ENCODE measurements around the gene SIGLEC5. TPM values are rescaled to one million over a fixed set of nuclear protein-coding genes. Genes with fewer than 3 reads are reported as not detected.

SIGLEC5 gene
- total RNA-seq, 4 donors from 2014 or later: 0.72 to 0.76 TPM; not detected in 2

DNA sequence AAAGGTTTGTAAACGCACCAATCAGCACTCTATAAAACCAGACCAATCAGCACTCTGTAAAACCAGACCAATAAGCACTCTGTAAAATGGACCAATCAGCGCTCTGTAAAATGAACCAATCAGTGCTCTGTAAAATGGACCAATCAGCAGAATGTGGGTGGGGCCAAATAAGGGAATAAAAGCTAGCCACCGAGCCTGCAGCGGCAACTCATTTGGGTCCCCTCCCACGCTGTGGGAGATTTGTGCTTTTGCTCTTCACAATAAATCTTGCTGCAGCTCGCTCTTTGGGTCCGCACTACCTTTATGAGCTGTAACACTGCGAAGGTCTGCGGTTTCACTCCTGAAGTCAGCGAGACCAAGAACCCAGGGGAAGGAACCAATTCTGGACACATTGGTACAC, 31.1 kb downstream of the SIGLEC5 start:
- no peak for DNase-seq (ENCODE audit: low spot score in 2 of 2)
- H3K4me3 ChIP-seq (ENCODE audit: low read depth, poor library complexity, severe bottlenecking): no peak overlapping the region
- TF ChIP-seq, protein P1, sequence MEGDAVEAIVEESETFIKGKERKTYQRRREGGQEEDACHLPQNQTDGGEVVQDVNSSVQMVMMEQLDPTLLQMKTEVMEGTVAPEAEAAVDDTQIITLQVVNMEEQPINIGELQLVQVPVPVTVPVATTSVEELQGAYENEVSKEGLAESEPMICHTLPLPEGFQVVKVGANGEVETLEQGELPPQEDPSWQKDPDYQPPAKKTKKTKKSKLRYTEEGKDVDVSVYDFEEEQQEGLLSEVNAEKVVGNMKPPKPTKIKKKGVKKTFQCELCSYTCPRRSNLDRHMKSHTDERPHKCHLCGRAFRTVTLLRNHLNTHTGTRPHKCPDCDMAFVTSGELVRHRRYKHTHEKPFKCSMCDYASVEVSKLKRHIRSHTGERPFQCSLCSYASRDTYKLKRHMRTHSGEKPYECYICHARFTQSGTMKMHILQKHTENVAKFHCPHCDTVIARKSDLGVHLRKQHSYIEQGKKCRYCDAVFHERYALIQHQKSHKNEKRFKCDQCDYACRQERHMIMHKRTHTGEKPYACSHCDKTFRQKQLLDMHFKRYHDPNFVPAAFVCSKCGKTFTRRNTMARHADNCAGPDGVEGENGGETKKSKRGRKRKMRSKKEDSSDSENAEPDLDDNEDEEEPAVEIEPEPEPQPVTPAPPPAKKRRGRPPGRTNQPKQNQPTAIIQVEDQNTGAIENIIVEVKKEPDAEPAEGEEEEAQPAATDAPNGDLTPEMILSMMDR (IDR thresholded peaks at IDR 0.05): no peak
- TF ChIP-seq POLR2A (IDR thresholded peaks at IDR 0.05): no peak
- 95 to 96% methylated on average over 10 of the region's 10 CpGs for WGBS, 2 donors
- intact Hi-C loops (cut with DNase I; ENCODE audit: low total_unique reads): no loop called here

GRCh38 chr19:51598159-51598915, 31.9 kb downstream of the SIGLEC5 start:
- intact Hi-C loops (cut with DNase I; ENCODE audit: low total_unique reads): no loop called here
- 89 to 95% methylated on average over 31 of the region's 31 CpGs for WGBS, 2 donors

GRCh38 chr19:51595190-51596175, 34.7 kb downstream of the SIGLEC5 start:
- TF ChIP-seq, protein P1 (IDR thresholded peaks at IDR 0.05): no peak
- TF ChIP-seq POLR2A (IDR thresholded peaks at IDR 0.05): no peak
- DNase-seq (ENCODE audit: low spot score in 2 of 2): no peak
- no peak overlapping the region for H3K4me3 ChIP-seq (ENCODE audit: low read depth, poor library complexity, severe bottlenecking)
- 74 to 77% methylated on average over 8 of the region's 8 CpGs for WGBS, 2 donors
- intact Hi-C loops (cut with DNase I; ENCODE audit: low total_unique reads): no loop called here

More at GRCh38 chr19:51598159-51598915, 31.9 kb downstream of the SIGLEC5 start:
- TF ChIP-seq, protein P1 (IDR thresholded peaks at IDR 0.05): no peak
- no peak for TF ChIP-seq POLR2A (IDR thresholded peaks at IDR 0.05)
- DNase-seq (ENCODE audit: low spot score in 2 of 2): no peak
- no peak overlapping the region for H3K4me3 ChIP-seq (ENCODE audit: low read depth, poor library complexity, severe bottlenecking)

DNA sequence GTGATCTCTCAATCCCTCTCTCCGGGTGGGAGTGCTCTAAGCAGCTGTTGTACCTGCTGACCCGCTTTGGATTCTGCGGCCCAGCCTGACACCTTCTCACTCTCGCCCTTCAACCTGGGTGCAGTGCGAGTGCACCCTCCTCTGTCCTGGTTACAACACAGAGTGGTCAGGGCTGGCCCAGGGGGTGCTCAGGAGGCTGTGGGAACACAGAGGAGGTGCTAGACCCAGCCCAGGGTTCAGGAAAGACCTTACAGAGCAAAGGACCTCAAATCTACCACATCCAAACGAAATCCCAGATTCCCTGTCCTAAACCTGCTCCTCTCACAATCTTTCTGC, 35.5 kb downstream of the SIGLEC5 start:
- intact Hi-C loops (cut with DNase I; ENCODE audit: low total_unique reads): no loop called here
- DNase-seq (ENCODE audit: low spot score in 2 of 2): no peak
- peak overlapping the region; percentile 33 for H3K4me3 ChIP-seq (ENCODE audit: low read depth, poor library complexity, severe bottlenecking)
- WGBS, 2 donors: 9 to 10% methylated on average over 5 to 6 of the region's 6 CpGs
- TF ChIP-seq, protein P1 (IDR thresholded peaks at IDR 0.05): no peak
- TF ChIP-seq POLR2A (IDR thresholded peaks at IDR 0.05): no peak

DNA sequence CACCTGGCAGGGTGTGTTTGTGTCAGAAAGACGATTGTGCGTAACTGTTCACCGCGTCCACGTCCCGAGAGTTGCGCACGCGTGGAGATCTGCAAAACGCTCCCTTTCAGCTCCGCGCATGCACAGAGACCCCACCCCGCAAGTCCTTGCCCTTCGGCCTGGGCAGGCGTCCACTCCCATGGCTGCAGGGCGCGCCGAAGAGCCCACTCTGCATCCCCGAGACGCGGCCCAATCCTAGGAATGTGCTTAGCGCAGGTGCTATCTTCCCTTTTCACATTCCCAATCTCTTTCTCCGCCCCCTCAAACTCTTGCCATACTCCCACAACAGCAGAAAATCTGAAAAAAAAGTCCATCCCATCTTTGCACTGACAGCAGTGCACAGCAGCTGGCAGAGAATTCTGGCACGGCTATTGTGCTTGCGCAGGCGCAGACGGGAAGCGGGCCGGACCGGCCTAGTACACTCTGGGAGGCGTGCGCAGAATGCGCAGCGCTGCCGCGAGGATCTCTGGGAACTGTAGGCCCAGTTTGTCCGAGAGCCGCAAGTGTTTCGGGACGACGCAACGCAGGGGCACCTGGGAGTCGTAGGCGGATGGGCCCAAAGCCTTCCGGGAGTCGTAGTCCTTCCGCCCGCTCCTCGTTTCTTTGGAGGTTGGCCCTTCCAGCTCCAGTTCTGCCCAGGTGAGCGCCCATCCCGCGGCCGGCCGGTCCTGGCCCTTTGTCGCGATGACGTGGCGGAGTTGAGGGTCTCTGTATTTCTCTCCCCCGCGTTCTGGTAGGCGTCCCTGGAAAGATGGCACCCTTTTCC, 36.0 kb downstream of the SIGLEC5 start:
- WGBS, 2 donors: 0% methylated on average over 53 to 60 of the region's 61 CpGs
- intact Hi-C loops (cut with DNase I; ENCODE audit: low total_unique reads): no loop called here
- TF ChIP-seq, protein P1 (IDR thresholded peaks at IDR 0.05): no peak
- TF ChIP-seq POLR2A (IDR thresholded peaks at IDR 0.05): no peak

More for the DNA sequence above, 36.0 kb downstream of the SIGLEC5 start:
- peak overlapping the region; percentile 33 for H3K4me3 ChIP-seq (ENCODE audit: low read depth, poor library complexity, severe bottlenecking)
- peak; percentile 98 to 99 for DNase-seq (ENCODE audit: low spot score in 2 of 2)

Data from lower leg skin (tissue), 4 donors.